Suprapubic skin (tissue), 4 donors: ENCODE measurements around the gene SRP9. TPM values are rescaled to one million over a fixed set of nuclear protein-coding genes. Genes with fewer than 3 reads are reported as not detected.
"Not testable (repeated sequence)": the region's sequence is repeated elsewhere in the genome, so short reads cannot be mapped to it uniquely, and the experiment has no call there.

Source experiments
- DNase-seq, 2 donors: peaks; one replicate each; pipeline ENCODE4 v3.0.0-alpha.2; 2019; ENCODE audit warnings: low spot score in 2 of 2
- H3K27ac ChIP-seq: fragments of 200-600 bp; sonication (generic); one replicate; pipeline ENCODE4 v1.5.1; 2019
- H3K27me3 ChIP-seq: fragments of 200-600 bp; sonication (generic); one replicate; pipeline ENCODE4 v1.5.1; 2019
- H3K36me3 ChIP-seq: fragments of 200-600 bp; sonication (generic); one replicate; pipeline ENCODE4 v1.5.1; 2019
- H3K4me1 ChIP-seq: fragments of 200-600 bp; sonication (generic); one replicate; pipeline ENCODE4 v1.5.1; 2019
- H3K4me3 ChIP-seq: fragments of 200-600 bp; sonication (generic); one replicate; pipeline ENCODE4 v1.5.1; 2019; ENCODE audit warnings: mild to moderate bottlenecking
- H3K9me3 ChIP-seq: fragments of 200-600 bp; sonication (generic); one replicate; pipeline ENCODE4 v1.5.1; 2019
- EP300 ChIP-seq: sonication (generic); formaldehyde crosslinking; IDR thresholded peaks from one replicate; pipeline ENCODE4 v1.6.1; 2017; ENCODE audit warnings: antibody characterized with exemption
- POLR2A ChIP-seq, 2 donors: fragments of 450-650 bp; IDR thresholded peaks; one replicate each; pipeline ENCODE4 v1.6.1; 2017; ENCODE audit warnings: antibody characterized with exemption in 2 of 2, mild to moderate bottlenecking in 2 of 2, moderate library complexity in 2 of 2
- POLR2AphosphoS5 ChIP-seq, 3 donors: sonication (generic); formaldehyde crosslinking; IDR thresholded peaks; one replicate each; pipeline ENCODE4 v1.6.1; 2017; ENCODE audit warnings: antibody characterized with exemption in 3 of 3
- WGBS: methylation state at CpG from one replicate; pipeline ENCODE4 v1.1.5; 2018; 5-methylcytosine and 5-hydroxymethylcytosine counted together
- total RNA-seq, 4 donors: library from RNA; depleted of rRNA; stranded (reverse); fragments of >200 nt; gene quantifications; one replicate each; pipeline ENCODE4 v1.1.0, GENCODE V29; 2016
- TF ChIP-seq, protein P1 (sequence below), 2 donors: fragments of 200-600 bp in 1 of 2; fragments of 450-650 bp in 1 of 2; sonication (generic) in 1 of 2; IDR thresholded peaks; one replicate each; pipeline ENCODE4 v1.5.1; 2016 to 2019; ENCODE audit warnings: antibody characterized with exemption in 2 of 2, mild to moderate bottlenecking in 1 of 2, moderate library complexity in 1 of 2

SRP9 gene
- total RNA-seq, 4 donors from 2014 or later, result 139 to 162 (median 144) TPM

DNA sequence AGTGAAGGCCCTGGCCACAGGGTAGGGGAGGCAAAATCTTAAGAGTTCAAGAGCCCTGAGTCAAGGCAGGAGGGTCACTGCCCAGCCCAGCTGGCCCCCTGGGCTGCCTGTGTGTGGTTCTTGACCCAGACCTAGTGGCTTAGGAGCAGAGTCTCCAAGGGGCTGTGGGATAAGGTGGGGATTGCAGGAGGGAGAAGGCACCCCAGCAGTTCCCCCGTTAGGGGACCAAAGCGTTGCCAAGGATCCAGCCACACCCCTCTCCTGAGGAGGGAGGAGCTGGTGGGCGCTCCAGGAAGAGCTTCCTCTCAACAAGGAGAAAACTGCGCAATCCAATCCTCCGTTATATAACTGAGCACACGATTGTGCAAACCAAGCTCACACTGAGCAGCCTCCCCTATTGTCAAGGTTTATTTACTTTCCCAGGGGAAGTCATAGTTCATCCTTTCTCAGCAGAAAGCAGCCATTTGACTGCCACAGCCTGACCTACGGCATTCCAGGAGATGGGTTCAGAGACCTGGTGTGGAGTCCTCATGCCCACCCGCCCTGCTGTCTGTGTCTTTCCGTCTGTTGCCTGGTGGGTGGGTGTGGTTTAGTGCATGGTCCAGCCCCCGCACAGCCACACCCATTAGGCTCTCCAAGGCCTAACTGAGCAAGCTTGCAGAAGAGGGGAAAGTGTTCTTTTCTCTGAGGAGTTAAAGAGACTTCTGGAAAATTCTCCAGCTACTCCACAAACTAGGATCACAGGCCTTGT is 35.8 kb downstream of the SRP9 start:
- Histone ChIP-seq H3K36me3 (no peaks in the 10 kb centered on the region), H3K4me1 (peaks cover 84% of the 10 kb centered on the region), H3K4me3 (peak overlapping the region; percentile 10), H3K27me3 (no peaks in the 10 kb centered on the region), H3K27ac (peak overlapping the region; percentile 81), H3K9me3 (no peaks in the 10 kb centered on the region)
- DNase-seq, result peak in 1 of 2 donors; percentile 87
- TF ChIP-seq EP300 (no peak), POLR2AphosphoS5 (IDR thresholded peaks at IDR 0.05) (peak in 1 of 3 donors; percentile 70)
- WGBS, result 37% methylated on average over 8 of the region's 10 CpGs

DNA sequence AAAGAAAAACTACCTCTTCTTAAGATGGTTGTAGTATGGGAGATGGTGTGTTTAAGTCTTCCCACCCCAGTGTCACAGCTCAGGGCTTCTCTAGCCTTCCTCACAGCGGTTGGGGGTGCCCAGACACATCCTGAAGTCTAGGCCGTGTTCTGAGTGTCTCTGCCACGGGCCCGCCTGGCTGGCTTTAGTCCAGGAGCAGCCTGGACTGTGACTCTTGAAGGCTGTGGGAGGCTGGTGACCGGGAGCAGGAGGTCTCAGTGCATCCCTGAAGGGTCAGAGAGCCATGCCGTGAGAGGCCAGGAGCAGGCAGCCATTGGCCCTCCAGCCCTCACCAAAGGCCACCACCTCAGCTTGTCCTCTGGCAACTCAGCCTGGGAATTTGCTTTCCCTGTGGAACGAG is 36.8 kb downstream of the SRP9 start:
- Histone ChIP-seq H3K27me3 (no peaks in the 10 kb centered on the region), H3K27ac (peak overlapping the region; percentile 81), H3K4me3 (no peak overlapping the region), H3K9me3 (no peaks in the 10 kb centered on the region), H3K36me3 (no peaks in the 10 kb centered on the region), H3K4me1 (peaks cover 85% of the 10 kb centered on the region)
- no peak for DNase-seq
- 55% methylated on average over 6 of the region's 7 CpGs for WGBS
- no peak for TF ChIP-seq EP300
- no peak for TF ChIP-seq POLR2AphosphoS5 (IDR thresholded peaks at IDR 0.05)
- TF ChIP-seq, protein P1, sequence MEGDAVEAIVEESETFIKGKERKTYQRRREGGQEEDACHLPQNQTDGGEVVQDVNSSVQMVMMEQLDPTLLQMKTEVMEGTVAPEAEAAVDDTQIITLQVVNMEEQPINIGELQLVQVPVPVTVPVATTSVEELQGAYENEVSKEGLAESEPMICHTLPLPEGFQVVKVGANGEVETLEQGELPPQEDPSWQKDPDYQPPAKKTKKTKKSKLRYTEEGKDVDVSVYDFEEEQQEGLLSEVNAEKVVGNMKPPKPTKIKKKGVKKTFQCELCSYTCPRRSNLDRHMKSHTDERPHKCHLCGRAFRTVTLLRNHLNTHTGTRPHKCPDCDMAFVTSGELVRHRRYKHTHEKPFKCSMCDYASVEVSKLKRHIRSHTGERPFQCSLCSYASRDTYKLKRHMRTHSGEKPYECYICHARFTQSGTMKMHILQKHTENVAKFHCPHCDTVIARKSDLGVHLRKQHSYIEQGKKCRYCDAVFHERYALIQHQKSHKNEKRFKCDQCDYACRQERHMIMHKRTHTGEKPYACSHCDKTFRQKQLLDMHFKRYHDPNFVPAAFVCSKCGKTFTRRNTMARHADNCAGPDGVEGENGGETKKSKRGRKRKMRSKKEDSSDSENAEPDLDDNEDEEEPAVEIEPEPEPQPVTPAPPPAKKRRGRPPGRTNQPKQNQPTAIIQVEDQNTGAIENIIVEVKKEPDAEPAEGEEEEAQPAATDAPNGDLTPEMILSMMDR (IDR thresholded peaks at IDR 0.05), result no peak
- TF ChIP-seq POLR2A (IDR thresholded peaks at IDR 0.05), result no peak

DNA sequence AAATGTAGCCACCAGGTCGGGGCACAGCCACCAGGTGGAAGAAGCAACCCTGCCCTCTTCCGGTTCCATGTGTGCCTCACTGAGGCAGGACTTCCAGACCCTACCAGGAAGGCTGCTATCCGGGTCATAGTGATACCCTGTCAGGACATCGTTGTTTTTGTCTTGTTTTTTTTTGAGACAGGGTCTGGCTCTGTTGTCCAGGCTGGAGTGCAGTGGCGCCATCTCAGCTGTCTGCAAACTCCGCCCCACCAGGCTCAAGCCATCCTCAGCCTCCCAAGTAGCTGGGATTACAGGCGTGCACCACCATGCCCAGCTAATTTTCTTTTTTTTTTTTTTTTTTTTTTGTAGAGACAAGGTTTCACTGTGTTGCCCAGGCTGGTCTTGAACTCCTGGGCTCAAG is 37.5 kb downstream of the SRP9 start:
- 86% methylated on average over 7 of the region's 7 CpGs for WGBS
- H3K4me1 ChIP-seq, result peaks cover 81% of the 10 kb centered on the region
- not testable (repeated sequence) for H3K4me3 ChIP-seq, H3K36me3 ChIP-seq, DNase-seq, H3K9me3 ChIP-seq, H3K27me3 ChIP-seq, H3K27ac ChIP-seq

DNA sequence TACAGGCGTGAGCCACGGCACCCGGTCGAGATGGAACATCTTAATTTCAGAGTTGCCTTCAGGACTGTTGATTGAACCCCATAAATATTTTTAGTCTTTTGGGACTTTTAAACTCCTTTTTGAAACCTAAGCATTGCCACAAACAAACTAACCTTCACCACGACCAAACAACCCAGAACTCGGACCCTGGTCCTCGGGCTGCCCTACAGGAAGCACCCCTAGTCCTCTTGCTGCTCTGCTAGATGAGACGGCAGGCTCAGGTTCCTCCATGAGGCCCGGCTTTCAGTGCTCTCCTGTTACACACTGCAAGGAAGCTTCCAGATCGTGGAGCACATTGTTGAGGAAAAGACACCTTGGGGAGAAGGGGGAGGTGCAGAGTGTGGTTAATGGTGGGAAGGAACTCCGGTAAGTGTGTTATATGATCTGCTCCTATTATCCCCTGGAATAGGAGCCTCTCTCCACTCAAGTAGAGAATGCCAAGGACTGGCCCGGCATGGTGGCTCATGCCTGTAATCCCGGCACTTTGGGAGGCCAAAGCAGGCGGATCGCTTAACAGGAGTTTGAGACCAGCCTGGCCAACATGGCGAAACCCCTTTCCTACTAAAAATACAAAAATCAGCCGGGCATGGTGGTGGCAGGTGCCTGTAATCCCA is 38.0 kb downstream of the SRP9 start:
- H3K4me1 ChIP-seq, result peaks cover 77% of the 10 kb centered on the region

GRCh38 chr1:225816643-225817538 is 39.3 kb downstream of the SRP9 start:
- no peak for TF ChIP-seq POLR2AphosphoS5 (IDR thresholded peaks at IDR 0.05)
- no peak for TF ChIP-seq EP300
- no peak for TF ChIP-seq POLR2A (IDR thresholded peaks at IDR 0.05)
- TF ChIP-seq, protein P1 (IDR thresholded peaks at IDR 0.05), result no peak
- Histone ChIP-seq H3K27ac (peak overlapping the region; percentile 85), H3K4me1 (peaks cover 65% of the 10 kb centered on the region), H3K4me3 (peak overlapping the region; percentile 6), H3K9me3 (no peaks in the 10 kb centered on the region), H3K36me3 (no peaks in the 10 kb centered on the region), H3K27me3 (no peaks in the 10 kb centered on the region)
- 56% methylated on average over 15 of the region's 17 CpGs for WGBS
- no peak for DNase-seq

More for the DNA sequence above, 38.0 kb downstream of the SRP9 start:
- no peaks in the 10 kb centered on the region for H3K36me3 ChIP-seq
- H3K27me3 ChIP-seq, result no peaks in the 10 kb centered on the region
- no peak for DNase-seq
- H3K4me3 ChIP-seq, result no peak overlapping the region
- TF ChIP-seq POLR2A (IDR thresholded peaks at IDR 0.05), result no peak
- no peak for TF ChIP-seq EP300
- WGBS, result 86% methylated on average over 17 of the region's 17 CpGs
- peak overlapping the region; percentile 36 for H3K27ac ChIP-seq
- H3K9me3 ChIP-seq, result no peaks in the 10 kb centered on the region

GRCh38 chr1:225817611-225818061 is 40.0 kb downstream of the SRP9 start:
- TF ChIP-seq, protein P1 (IDR thresholded peaks at IDR 0.05), result no peak
- peak in 2 of 3 donors; percentile 83 to 91 for TF ChIP-seq POLR2AphosphoS5 (IDR thresholded peaks at IDR 0.05)
- no peak for TF ChIP-seq POLR2A (IDR thresholded peaks at IDR 0.05)
- no peak for TF ChIP-seq EP300
- peak in 1 of 2 donors; percentile 88 for DNase-seq
- no peak overlapping the region for H3K4me3 ChIP-seq
- H3K36me3 ChIP-seq, result no peaks in the 10 kb centered on the region
- WGBS, result 20% methylated on average over 8 of the region's 8 CpGs
- no peaks in the 10 kb centered on the region for H3K9me3 ChIP-seq
- H3K4me1 ChIP-seq, result peaks cover 57% of the 10 kb centered on the region
- peak overlapping the region; percentile 85 for H3K27ac ChIP-seq
- no peaks in the 10 kb centered on the region for H3K27me3 ChIP-seq
